Neuronal stem cell (in vitro differentiated cells): Measurements from ENCODE around the gene MRPL52.
"Not testable (repeated sequence)": the region's sequence is repeated elsewhere in the genome, so short reads cannot be mapped to it uniquely, and the experiment has no call there.

Experiments
- DNase-seq: peaks from one replicate; pipeline ENCODE4 v3.0.0-alpha.2; 2013; ENCODE audit warnings: low spot score
- H2AFZ ChIP-seq: one replicate; pipeline ENCODE4 v1.6.1; 2013; ENCODE audit warnings: mild to moderate bottlenecking, low read length, inconsistent platforms
- H2AK5ac ChIP-seq: 2 replicates; pipeline ENCODE4 v1.6.1; 2013; ENCODE audit warnings: low read depth, mild to moderate bottlenecking, inconsistent platforms, low read length, moderate library complexity, mixed read lengths
- H2BK120ac ChIP-seq: 2 replicates; pipeline ENCODE4 v1.6.1; 2013; ENCODE audit warnings: low read depth, mild to moderate bottlenecking, inconsistent platforms, low read length, moderate library complexity, mixed read lengths
- H2BK12ac ChIP-seq: one replicate; pipeline ENCODE4 v1.6.1; 2013; ENCODE audit warnings: low read length, inconsistent platforms
- H2BK15ac ChIP-seq: 2 replicates; pipeline ENCODE4 v1.6.1; 2013; ENCODE audit warnings: mild to moderate bottlenecking, low read length, inconsistent platforms, mixed read lengths
- H2BK5ac ChIP-seq: one replicate; pipeline ENCODE4 v1.6.1; 2013; ENCODE audit warnings: inconsistent platforms, mild to moderate bottlenecking, low read length, moderate library complexity
- H3K14ac ChIP-seq: one replicate; pipeline ENCODE4 v1.6.1; 2013; ENCODE audit warnings: low read length, inconsistent platforms
- H3K18ac ChIP-seq: 2 replicates; pipeline ENCODE4 v1.6.1; 2013; ENCODE audit warnings: low read length, inconsistent platforms
- H3K23ac ChIP-seq: 2 replicates; pipeline ENCODE4 v1.6.1; 2013; ENCODE audit warnings: low read depth, mild to moderate bottlenecking, mixed read lengths, low read length, inconsistent platforms; ENCODE audit not compliant: poor library complexity
- H3K27ac ChIP-seq: replicated peaks from 3 replicates; pipeline ENCODE4 v1.5.1; 2013; ENCODE audit warnings: low read length, inconsistent platforms
- H3K27me3 ChIP-seq, 3 experiments: 2 replicates each; pipeline ENCODE4 v1.6.1; 2013; ENCODE audit warnings: low read length in 3 of 3, mild to moderate bottlenecking in 2 of 3, inconsistent platforms in 1 of 3, low read depth in 1 of 3, mixed read lengths in 1 of 3, moderate library complexity in 1 of 3; ENCODE audit not compliant: control insufficient read depth in 3 of 3, insufficient read depth in 3 of 3
- H3K36me3 ChIP-seq, 2 donors: replicated peaks in 1 of 2; 2 replicates each; pipeline ENCODE4 v1.6.1; 2013; ENCODE audit warnings: low read length in 2 of 2; ENCODE audit not compliant: control insufficient read depth in 2 of 2, insufficient read depth in 2 of 2
- H3K4ac ChIP-seq: 2 replicates; pipeline ENCODE4 v1.6.1; 2013; ENCODE audit warnings: inconsistent platforms, mild to moderate bottlenecking, low read length, moderate library complexity
- H3K4me1 ChIP-seq, 2 donors: 1 replicate in 1 of 2; 2 replicates in 1 of 2; pipeline ENCODE4 v1.6.1; 2013; ENCODE audit warnings: low read length in 2 of 2, low read depth in 1 of 2; ENCODE audit not compliant: control insufficient read depth in 2 of 2, insufficient read depth in 1 of 2
- H3K4me2 ChIP-seq: one replicate; pipeline ENCODE4 v1.6.1; 2013; ENCODE audit warnings: mild to moderate bottlenecking, low read length, inconsistent platforms; ENCODE audit not compliant: insufficient read depth, poor library complexity, severe bottlenecking
- H3K4me3 ChIP-seq, 2 donors: 2 replicates each; pipeline ENCODE4 v1.5.1; 2013; ENCODE audit warnings: low read length in 2 of 2, mild to moderate bottlenecking in 2 of 2, inconsistent platforms in 1 of 2, moderate library complexity in 1 of 2
- H3K79me1 ChIP-seq: one replicate; pipeline ENCODE4 v1.6.1; 2013; ENCODE audit warnings: low read depth, mild to moderate bottlenecking, inconsistent platforms, low read length, moderate library complexity
- H3K9ac ChIP-seq: one replicate; pipeline ENCODE4 v1.6.1; 2013; ENCODE audit warnings: mild to moderate bottlenecking, low read depth, low read length, inconsistent platforms; ENCODE audit not compliant: poor library complexity
- H3K9me3 ChIP-seq, 2 donors: replicated peaks in 1 of 2; 2 replicates each; pipeline versions ENCODE3 to v1.6.1; 2013; ENCODE audit warnings: low read length in 2 of 2, mild to moderate bottlenecking in 2 of 2, inconsistent platforms in 1 of 2, low read depth in 1 of 2, mixed read lengths in 1 of 2, moderate library complexity in 1 of 2; ENCODE audit not compliant: control insufficient read depth in 2 of 2, insufficient read depth in 1 of 2
- H4K8ac ChIP-seq: one replicate; pipeline ENCODE4 v1.6.1; 2013; ENCODE audit warnings: low read depth, mild to moderate bottlenecking, inconsistent platforms, low read length, moderate library complexity
- H4K91ac ChIP-seq: one replicate; pipeline ENCODE4 v1.6.1; 2013; ENCODE audit warnings: low read length, low read depth, mild to moderate bottlenecking, inconsistent platforms; ENCODE audit not compliant: poor library complexity
- WGBS, 2 donors: extraction: QIAGEN DNeasy Blood & Tissue Kit; methylation state at CpG; one replicate each; pipeline ENCODE4 v1.1.7; 2013; ENCODE audit warnings: missing lambda C conversion rate in 2 of 2, mixed read lengths in 1 of 2; ENCODE audit not compliant: insufficient read length in 2 of 2, insufficient replicate concordance in 1 of 2; ENCODE audit errors: extremely low coverage in 2 of 2; 5-methylcytosine and 5-hydroxymethylcytosine counted together

The MRPL52 gene

GRCh38 chr14:22803687-22803974 lies 26.1 kb upstream of the MRPL52 start:
- H3K9me3 ChIP-seq: no peaks in the 10 kb centered on the region
- no peak overlapping the region for H3K14ac ChIP-seq
- no CpG with 5 or more reads among the region's 3 CpGs for WGBS, 2 donors
- no peak overlapping the region for H2AFZ ChIP-seq
- no peaks in the 10 kb centered on the region for H3K4me1 ChIP-seq
- H3K4me3 ChIP-seq: no peak overlapping the region
- DNase-seq: no peak
- H2BK120ac ChIP-seq: no peak overlapping the region
- no peak overlapping the region for H3K9ac ChIP-seq
- H3K4ac ChIP-seq: no peak overlapping the region
- H4K91ac ChIP-seq: no peak overlapping the region
- H3K23ac ChIP-seq: no peak overlapping the region
- no peak overlapping the region for H2BK5ac ChIP-seq
- H3K36me3 ChIP-seq: no peaks in the 10 kb centered on the region
- H3K27ac ChIP-seq: no peak overlapping the region
- no peak overlapping the region for H2BK12ac ChIP-seq
- no peak overlapping the region for H3K4me2 ChIP-seq
- H4K8ac ChIP-seq: no peak overlapping the region
- no peak overlapping the region for H3K18ac ChIP-seq
- peaks cover 0 to 4% (median 0%) of the 10 kb centered on the region in 3 experiments for H3K27me3 ChIP-seq
- H2AK5ac ChIP-seq: no peak overlapping the region
- H3K79me1 ChIP-seq: no peaks in the 10 kb centered on the region
- no peak overlapping the region for H2BK15ac ChIP-seq

GRCh38 chr14:22805235-22805634 lies 24.5 kb upstream of the MRPL52 start:
- not testable (repeated sequence) for H3K4ac ChIP-seq, H3K79me1 ChIP-seq, DNase-seq, H3K14ac ChIP-seq, H2BK12ac ChIP-seq, H3K18ac ChIP-seq, H4K91ac ChIP-seq, H3K9ac ChIP-seq, H3K4me1 ChIP-seq, H2BK120ac ChIP-seq, H3K36me3 ChIP-seq, H3K27me3 ChIP-seq, H2BK15ac ChIP-seq, H3K9me3 ChIP-seq, H3K27ac ChIP-seq, H2AK5ac ChIP-seq, H2BK5ac ChIP-seq, H4K8ac ChIP-seq, H2AFZ ChIP-seq, H3K4me2 ChIP-seq, H3K23ac ChIP-seq, H3K4me3 ChIP-seq
- WGBS, 2 donors: no CpG with 5 or more reads among the region's 4 CpGs

- Histone ChIP-seq H4K91ac (no peak overlapping the region), H3K18ac (no peak overlapping the region), H3K79me1 (no peaks in the 10 kb centered on the region), H2BK120ac (no peak overlapping the region), H2AFZ (no peak overlapping the region), H2BK15ac (no peak overlapping the region), H2AK5ac (no peak overlapping the region), H3K36me3 (no peaks in the 10 kb centered on the region), H4K8ac (no peak overlapping the region), H3K9ac (no peak overlapping the region), H2BK5ac (no peak overlapping the region), H3K23ac (no peak overlapping the region), H3K14ac (no peak overlapping the region), H3K4me1 (no peaks in the 10 kb centered on the region), H3K9me3 (no peaks in the 10 kb centered on the region), H3K27me3 (peaks cover 0 to 4% (median 0%) of the 10 kb centered on the region in 3 experiments), H3K4me3 (no peak overlapping the region), H3K4me2 (no peak overlapping the region), H2BK12ac (no peak overlapping the region), H3K4ac (no peak overlapping the region), H3K27ac (no peak overlapping the region)
- no peak for DNase-seq
- WGBS, 2 donors: 100% methylated on average over 1 of the region's 13 CpGs; no CpG with 5 or more reads in 1 of the 2 donors
Observed at GRCh38 chr14:22807432-22808087, 22.1 kb upstream of the MRPL52 start.

- no peak overlapping the region for H3K4me2 ChIP-seq
- H3K27ac ChIP-seq: no peak overlapping the region
- no peak overlapping the region for H2BK5ac ChIP-seq
- H3K4me3 ChIP-seq: no peak overlapping the region
- no CpG with 5 or more reads among the region's 5 CpGs for WGBS, 2 donors
- no peaks in the 10 kb centered on the region for H3K9me3 ChIP-seq
- no peak overlapping the region for H3K9ac ChIP-seq
- no peak overlapping the region for H3K4ac ChIP-seq
- no peaks in the 10 kb centered on the region for H3K36me3 ChIP-seq
- H3K27me3 ChIP-seq: peaks cover 0 to 1% (median 0%) of the 10 kb centered on the region in 3 experiments
- H2BK15ac ChIP-seq: no peak overlapping the region
- no peak overlapping the region for H2AK5ac ChIP-seq
- no peak overlapping the region for H4K91ac ChIP-seq
- no peak for DNase-seq
- H3K14ac ChIP-seq: no peak overlapping the region
- H2AFZ ChIP-seq: no peak overlapping the region
- H2BK12ac ChIP-seq: no peak overlapping the region
- H4K8ac ChIP-seq: no peak overlapping the region
- no peak overlapping the region for H3K18ac ChIP-seq
- H3K23ac ChIP-seq: no peak overlapping the region
- no peaks in the 10 kb centered on the region for H3K79me1 ChIP-seq
- no peaks in the 10 kb centered on the region for H3K4me1 ChIP-seq
- no peak overlapping the region for H2BK120ac ChIP-seq
Observed at GRCh38 chr14:22808388-22809209, 21.1 kb upstream of the MRPL52 start.
